H1 (cell line): ENCODE measurements around the gene IFNGR1. TPM values are rescaled to one million over a fixed set of nuclear protein-coding genes. Genes with fewer than 3 reads are reported as not detected.

Experiments used
- CTCF ChIA-PET: fragments of 300-600 bp; sonication (Branson Sonifier 250); formaldehyde crosslinking; loops from one replicate; lab custom pipeline; 2021; ENCODE audit not compliant: partially characterized antibody; lab: Charles Lee
- POLR2A ChIA-PET: fragments of 300-600 bp; sonication (Branson Sonifier 250); formaldehyde crosslinking; loops from one replicate; lab custom pipeline; 2021; ENCODE audit warnings: inconsistent platforms; ENCODE audit not compliant: partially characterized antibody; lab: Charles Lee
- DNase-seq, 2 experiments: peaks; one replicate each; pipeline versions ENCODE4 v3.0.0 to v3.0.0-alpha.2; 2010 to 2022; ENCODE audit warnings: low spot score in 2 of 2, low read depth in 1 of 2, mixed read lengths in 1 of 2
- FAIRE-seq: peaks from 2 replicates; lab custom pipeline; 2011; peaks lifted over from hg19 to GRCh38; lab: Jason Lieb, UNC
- H2AFZ ChIP-seq: 2 replicates; pipeline ENCODE4 v1.8.1; 2012; ENCODE audit warnings: low read length, inconsistent platforms
- H2AK5ac ChIP-seq: 2 replicates; pipeline ENCODE4 v1.6.1; 2013; ENCODE audit warnings: low read depth, low read length
- H2BK120ac ChIP-seq: replicated peaks from 2 replicates; pipeline ENCODE3; 2013; ENCODE audit warnings: low read depth, low read length, inconsistent platforms
- H2BK12ac ChIP-seq: 2 replicates; pipeline ENCODE4 v1.6.1; 2013; ENCODE audit warnings: low read depth, low read length
- H2BK15ac ChIP-seq: 2 replicates; pipeline ENCODE4 v1.6.1; 2013; ENCODE audit warnings: low read length
- H2BK20ac ChIP-seq: 2 replicates; pipeline ENCODE4 v1.6.1; 2013; ENCODE audit warnings: low read length
- H2BK5ac ChIP-seq: 2 replicates; pipeline ENCODE4 v1.6.1; 2013; ENCODE audit warnings: low read depth, low read length
- H3K14ac ChIP-seq: 2 replicates; pipeline ENCODE4 v1.6.1; 2013; ENCODE audit warnings: inconsistent platforms; ENCODE audit not compliant: insufficient read length
- H3K18ac ChIP-seq: 2 replicates; pipeline ENCODE4 v1.6.1; 2013; ENCODE audit warnings: low read length; ENCODE audit errors: extremely low read depth
- H3K23ac ChIP-seq: 2 replicates; pipeline ENCODE4 v1.6.1; 2013; ENCODE audit warnings: inconsistent platforms; ENCODE audit not compliant: insufficient read length
- H3K23me2 ChIP-seq: 2 replicates; pipeline ENCODE4 v1.6.1; 2013; ENCODE audit warnings: low read depth, low read length
- H3K27ac ChIP-seq: 2 replicates; pipeline ENCODE4 v1.6.1; 2011; ENCODE audit warnings: low read depth, low read length, inconsistent platforms
- H3K27me3 ChIP-seq, 4 experiments: replicated peaks in 1 of 4; 1 replicate in 1 of 4; 2 replicates in 3 of 4; pipeline versions ENCODE4 v1.6.1 to v1.8.1; 2011 to 2013; ENCODE audit warnings: low read length in 3 of 4, mild to moderate bottlenecking in 3 of 4, inconsistent platforms in 2 of 4, mixed read lengths in 2 of 4, moderate library complexity in 1 of 4; ENCODE audit not compliant: control insufficient read depth in 3 of 4, insufficient read depth in 3 of 4; ENCODE audit errors: extremely low read depth in 1 of 4
- H3K36me3 ChIP-seq, 4 experiments: 2 replicates each; pipeline versions ENCODE4 v1.6.1 to v1.8.1; 2011 to 2013; ENCODE audit warnings: mild to moderate bottlenecking in 4 of 4, low read length in 3 of 4, moderate library complexity in 2 of 4, control low read depth in 1 of 4, inconsistent platforms in 1 of 4; ENCODE audit not compliant: insufficient read depth in 4 of 4, control insufficient read depth in 2 of 4
- H3K4ac ChIP-seq: replicated peaks from 2 replicates; pipeline ENCODE3; 2013; ENCODE audit warnings: low read length, low read depth, mixed read lengths, inconsistent platforms; ENCODE audit not compliant: insufficient read length
- H3K4me1 ChIP-seq, 4 experiments: replicated peaks in 1 of 4; 1 replicate in 1 of 4; 2 replicates in 3 of 4; pipeline versions ENCODE4 v1.6.1 to v1.8.1; 2011 to 2013; ENCODE audit warnings: low read length in 3 of 4, inconsistent platforms in 2 of 4, mixed read lengths in 1 of 4; ENCODE audit not compliant: insufficient read depth in 4 of 4, control insufficient read depth in 3 of 4
- H3K4me2 ChIP-seq, 2 experiments: 2 replicates each; pipeline versions ENCODE4 v1.6.1 to v1.8.1; 2011 to 2013; ENCODE audit warnings: low read depth in 2 of 2, low read length in 2 of 2, control low read depth in 1 of 2, inconsistent platforms in 1 of 2, mild to moderate bottlenecking in 1 of 2; ENCODE audit not compliant: insufficient read depth in 1 of 2
- H3K4me3 ChIP-seq, 4 experiments: fragments of 200-600, 300-600 bp in 1 of 4; sonication (generic), shearing (Covaris generic), sonication (Bioruptor Twin) in 1 of 4; 2 replicates each; pipeline versions ENCODE4 v1.5.1 to v1.8.1; 2011 to 2016; ENCODE audit warnings: low read length in 4 of 4, low read depth in 3 of 4, control low read depth in 2 of 4, inconsistent platforms in 2 of 4, mild to moderate bottlenecking in 2 of 4, mixed read lengths in 1 of 4, moderate library complexity in 1 of 4; ENCODE audit not compliant: insufficient read depth in 2 of 4; ENCODE audit errors: extremely low read depth in 1 of 4
- H3K56ac ChIP-seq: replicated peaks from 2 replicates; pipeline ENCODE3; 2013; ENCODE audit warnings: low read depth, mild to moderate bottlenecking, mixed read lengths, low read length, inconsistent platforms; ENCODE audit not compliant: insufficient read length
- H3K79me1 ChIP-seq: 2 replicates; pipeline ENCODE4 v1.6.1; 2013; ENCODE audit warnings: low read depth, low read length, control low read depth
- H3K79me2 ChIP-seq, 2 experiments: 2 replicates each; pipeline versions ENCODE4 v1.6.1 to v1.8.1; 2012 to 2013; ENCODE audit warnings: low read length in 2 of 2, mild to moderate bottlenecking in 2 of 2, inconsistent platforms in 1 of 2; ENCODE audit not compliant: insufficient read depth in 2 of 2, control insufficient read depth in 1 of 2
- H3K9ac ChIP-seq, 4 experiments: replicated peaks in 1 of 4; 1 replicate in 1 of 4; 2 replicates in 3 of 4; pipeline versions ENCODE4 v1.6.1 to v1.8.1; 2011 to 2013; ENCODE audit warnings: low read depth in 3 of 4, low read length in 3 of 4, control low read depth in 2 of 4, mild to moderate bottlenecking in 2 of 4, moderate library complexity in 2 of 4, inconsistent platforms in 1 of 4; ENCODE audit errors: extremely low read depth in 1 of 4
- H3K9me3 ChIP-seq, 2 experiments: 2 replicates each; pipeline versions ENCODE4 v1.6.1 to v1.8.1; 2012 to 2013; ENCODE audit warnings: mild to moderate bottlenecking in 2 of 2, moderate library complexity in 2 of 2, control low read depth in 1 of 2, inconsistent platforms in 1 of 2, low read depth in 1 of 2, low read length in 1 of 2, mixed read lengths in 1 of 2; ENCODE audit not compliant: insufficient read depth in 2 of 2
- H4K20me1 ChIP-seq, 2 experiments: replicated peaks in 1 of 2; 2 replicates each; pipeline versions ENCODE3 to v1.8.1; 2011 to 2013; ENCODE audit warnings: inconsistent platforms in 2 of 2, low read length in 2 of 2, mild to moderate bottlenecking in 1 of 2; ENCODE audit not compliant: insufficient read depth in 2 of 2, control insufficient read depth in 1 of 2
- H4K5ac ChIP-seq: 2 replicates; pipeline ENCODE4 v1.6.1; 2013; ENCODE audit warnings: low read length, low read depth, mixed read lengths, inconsistent platforms; ENCODE audit not compliant: insufficient read length
- H4K8ac ChIP-seq: 2 replicates; pipeline ENCODE4 v1.8.0; 2013; ENCODE audit warnings: mild to moderate bottlenecking, moderate library complexity, low read length, inconsistent platforms; ENCODE audit not compliant: insufficient read depth; ENCODE audit errors: extremely low read depth
- H4K91ac ChIP-seq: replicated peaks from 2 replicates; pipeline ENCODE3; 2013; ENCODE audit warnings: low read length, mixed read lengths, inconsistent platforms; ENCODE audit not compliant: insufficient read length
- CREB1 ChIP-seq: IDR thresholded peaks from 2 replicates; pipeline ENCODE4 v1.6.1; 2012; ENCODE audit warnings: inconsistent platforms
- KDM1A ChIP-seq: fragments of 200-600, 300-600 bp; sonication (generic); IDR thresholded peaks from 2 replicates; pipeline ENCODE4 v1.7.1; 2016; ENCODE audit warnings: mild to moderate bottlenecking, low read length, borderline replicate concordance
- KDM4A ChIP-seq: IDR thresholded peaks from one replicate; pipeline ENCODE4 v1.7.1; 2012; ENCODE audit warnings: low read depth, mild to moderate bottlenecking, moderate library complexity, low read length, inconsistent platforms; ENCODE audit not compliant: severe bottlenecking
- NRF1 ChIP-seq: IDR thresholded peaks from 2 replicates; pipeline ENCODE4 v1.6.1; 2011; ENCODE audit warnings: mild to moderate bottlenecking, low read depth, low read length, improper control_type of control experiment
- POLR2A ChIP-seq, 2 experiments: IDR thresholded peaks; 1 replicate in 1 of 2; 2 replicates in 1 of 2; pipeline ENCODE4 v1.6.1; 2011; ENCODE audit warnings: low read depth in 2 of 2, low read length in 2 of 2, mild to moderate bottlenecking in 2 of 2; ENCODE audit errors: control extremely low read depth in 1 of 2
- POLR2AphosphoS5 ChIP-seq: IDR thresholded peaks from 2 replicates; pipeline ENCODE4 v1.6.1; 2011; ENCODE audit warnings: low read depth, low read length
- RAD21 ChIP-seq, 2 experiments: IDR thresholded peaks in 1 of 2; conservative IDR thresholded peaks in 1 of 2; 2 replicates each; pipeline ENCODE4 v1.6.1; 2011; ENCODE audit warnings: low read depth in 2 of 2, low read length in 2 of 2, improper control_type of control experiment in 1 of 2, inconsistent platforms in 1 of 2, mild to moderate bottlenecking in 1 of 2, moderate library complexity in 1 of 2
- SP1 ChIP-seq: IDR thresholded peaks from 2 replicates; pipeline ENCODE4 v1.6.1; 2011; ENCODE audit warnings: low read depth, low read length
- TCF12 ChIP-seq: IDR thresholded peaks from 2 replicates; pipeline ENCODE4 v1.6.1; 2011; ENCODE audit warnings: low read depth, mild to moderate bottlenecking, low read length
- WGBS, 2 experiments: shearing (Covaris generic) in 1 of 2; methylation state at CpG; one replicate each; pipeline versions ENCODE4 v1.1.6 to v1.1.7; 2013 to 2015; ENCODE audit warnings: low lambda C conversion rate in 2 of 2, mixed read lengths in 2 of 2, inconsistent platforms in 1 of 2, low coverage in 1 of 2, missing lambda C conversion rate in 1 of 2; ENCODE audit not compliant: insufficient replicate concordance in 2 of 2, insufficient coverage in 1 of 2, insufficient read length in 1 of 2; ENCODE audit errors: extremely low coverage in 1 of 2, missing lambda C conversion rate in 1 of 2; 5-methylcytosine and 5-hydroxymethylcytosine counted together
- long read RNA-seq, 2 experiments: library from RNA in 1 of 2; library from capped mRNA in 1 of 2; stranded (forward); transcript quantifications; one replicate each; pipeline ENCODE4 v2.0.0, GENCODE V29; 2021; ENCODE audit warnings: inconsistent platforms in 1 of 2
- polyA minus RNA-seq, 3 experiments: library from RNA; depleted of rRNA, polyadenylated mRNA; stranded (reverse); fragments of >200 nt; gene quantifications; 1 replicate in 2 of 3; 2 replicates in 1 of 3; pipeline ENCODE4 v1.2.3, GENCODE V29; 2011
- polyA plus RNA-seq, 7 experiments: library from polyadenylated mRNA; depleted of rRNA in 3 of 7; stranded (reverse) in 5 of 7; unstranded in 2 of 7; fragments of >200 nt in 5 of 7; fragments of 200-250 nt in 2 of 7; gene quantifications; 1 replicate in 5 of 7; 2 replicates in 1 of 7; 4 replicates in 1 of 7; pipeline versions ENCODE4 v1.2.1 to v1.2.3, GENCODE V29; 2011 to 2013; ENCODE audit warnings: missing spikeins in 2 of 7, mixed read lengths in 2 of 7
- total RNA-seq: library from RNA; stranded (reverse); fragmentation: NEBNext Ultra II Directional; extraction: Animal tissue kit (Norgen Biotek cat#: 25700); gene quantifications from 2 replicates; pipeline ENCODE4 v1.2.1, GENCODE V29; 2021

Gene IFNGR1
- total RNA-seq, result 20.9 and 21.9 TPM in 2 replicates
- polyA plus RNA-seq (2011; rRNA removed), result 6.6 and 9.7 TPM in 2 replicates
- 13.2 TPM for polyA plus RNA-seq (2011; cell fraction: cytosol; rRNA removed)
- polyA plus RNA-seq (2011; cell fraction: nucleus; rRNA removed), result 18.1 TPM
- polyA plus RNA-seq (2012, experiment 1 of 2), result 18.8 to 22.2 TPM (median 20.2 TPM) in 4 replicates
- polyA plus RNA-seq (2012, experiment 2 of 2), result 2.7 TPM
- polyA plus RNA-seq (2013, experiment 1 of 2), result 29.2 TPM
- 34.3 TPM for polyA plus RNA-seq (2013, experiment 2 of 2)
- 9.6 and 15.1 TPM in 2 replicates for polyA minus RNA-seq (2011; rRNA and poly(A)+ RNA removed)
- polyA minus RNA-seq (2011; cell fraction: cytosol; rRNA and poly(A)+ RNA removed), result 11.4 TPM
- 21.1 TPM for polyA minus RNA-seq (2011; cell fraction: nucleus; rRNA and poly(A)+ RNA removed)
- long read RNA-seq, experiment 1, transcript IFNGR1-201 (7 exons, 2,139 nt), result major isoform, 8 of 21 reads
- long read RNA-seq, experiment 1, partial matches to known transcripts, result 12 of 21 reads
- long read RNA-seq, experiment 1, other reads (novel, unspliced or antisense), result 1 of 21 reads
- long read RNA-seq, experiment 2, transcript IFNGR1-201 (7 exons, 2,139 nt), result major isoform, 30 of 41 reads
- long read RNA-seq, experiment 2, partial matches to known transcripts, result 4 of 41 reads
- long read RNA-seq, experiment 2, other reads (novel, unspliced or antisense), result 7 of 41 reads

DNA sequence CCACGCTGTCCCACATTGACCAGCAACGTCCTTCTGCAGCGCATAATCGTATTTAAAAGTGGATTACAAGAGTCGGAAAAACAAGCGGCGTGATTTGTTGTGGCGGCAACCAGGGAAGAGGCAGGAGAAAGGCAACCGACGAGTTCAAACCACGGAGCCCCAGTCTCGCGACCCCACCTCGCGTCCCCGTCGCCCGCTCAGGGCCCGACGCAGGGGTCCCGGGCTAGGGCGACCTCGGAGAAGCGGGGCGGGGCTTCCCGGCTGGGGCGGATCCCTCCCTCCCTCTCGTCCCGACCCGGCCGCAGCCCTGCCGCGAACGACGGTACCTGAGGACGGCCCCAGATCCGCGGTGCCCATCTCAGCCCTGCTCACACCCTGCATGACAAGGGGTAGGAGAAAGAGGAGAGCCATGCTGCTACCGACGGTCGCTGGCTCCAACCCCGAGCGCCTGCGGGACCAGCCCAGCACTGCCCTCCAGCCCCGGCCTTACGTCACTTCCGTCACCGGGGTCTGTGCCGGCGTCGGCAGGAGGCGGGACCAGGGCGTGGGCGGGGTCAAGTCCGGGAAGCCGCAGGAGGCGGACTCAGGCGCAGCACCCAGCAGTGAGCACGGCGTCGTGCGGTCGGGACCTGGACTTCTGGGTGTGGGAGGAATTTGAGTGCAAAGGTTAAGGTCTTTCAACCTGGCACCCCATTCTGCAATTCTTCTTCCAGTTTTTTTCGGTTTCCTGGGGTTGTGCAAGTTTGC, at the start of gene IFNGR1:
Gene IFNGR1 (minus strand): TSS at position 469 of the 747 bp plus-strand sequence. CDS start 58 bp downstream, at position 411.
- DNase-seq, result peak; percentile 70 to 97
- Histone ChIP-seq H2AFZ (peak within 1 kb of the TSS; percentile 94), H3K4me3 (peak within 1 kb of the TSS; percentile 81 to 91 (median 87)), H3K56ac (peak within 1 kb of the TSS; percentile 34), H3K4me1 (peaks cover 5 to 9% (median 7%) of the 10 kb centered on the region in 4 experiments; a peak in 6 of 7 replicates), H2AK5ac (no peak within 1 kb of the TSS), H2BK20ac (0 out of 2 replicates have a peak within 1 kb of the TSS, but pooled peaks have one; percentile 34), H3K23me2 (0 out of 2 replicates have a peak, but pooled peaks cover 3% of the 10 kb centered on the region), H3K79me1 (peaks cover 14% of the 10 kb centered on the region), H3K23ac (no peak within 1 kb of the TSS), H2BK120ac (no peak within 1 kb of the TSS), H2BK12ac (no peak within 1 kb of the TSS; the same call in 1 of the 2 replicates), H3K9ac (peak within 1 kb of the TSS; percentile 80 to 92 (median 82)), H3K9me3 (no peaks in the 10 kb centered on the region), H2BK15ac (no peak within 1 kb of the TSS), H4K20me1 (peaks cover 2 to 7% of the 10 kb centered on the region in 2 experiments), H3K4ac (peak within 1 kb of the TSS; percentile 19), H3K14ac (no peak within 1 kb of the TSS), H3K27me3 (no peaks in the 10 kb centered on the region), H3K27ac (peak within 1 kb of the TSS; percentile 80; the same call in 1 of the 2 replicates), H3K4me2 (peak within 1 kb of the TSS; percentile 83 to 99), H3K36me3 (no peaks in the 10 kb centered on the region), H3K79me2 (peaks cover 16 to 48% of the 10 kb centered on the region in 2 experiments), H2BK5ac (peak within 1 kb of the TSS; percentile 95), H4K5ac (peak within 1 kb of the TSS; percentile 97), H3K18ac (peak within 1 kb of the TSS; percentile 94), H4K91ac (no peak within 1 kb of the TSS), H4K8ac (peak within 1 kb of the TSS; percentile 92; the same call in 1 of the 2 replicates)
- WGBS, 2 experiments, result 5% methylated on average over 34 of the region's 64 CpGs; no CpG with 5 or more reads in 1 of the 2 experiments
- POLR2A ChIA-PET, result no interaction called here
- FAIRE-seq, result no peak
- CTCF ChIA-PET, result interaction anchor here (1.3 kb wide), 1 partner anchor 371 kb away, joined by 3 read pairs; no protein-coding TSS in a partner anchor
- peak; percentile 90 for TF ChIP-seq CREB1
- peak; percentile 74 to 85; a peak in 2 of 3 replicates for TF ChIP-seq POLR2A (IDR thresholded peaks at IDR 0.05; ENCODE audit: control extremely low read depth in 1 of 2, low read depth in 2 of 2, low read length in 2 of 2)
- no peak for TF ChIP-seq SP1
- no peak for TF ChIP-seq TCF12
- peak; percentile 85 for TF ChIP-seq POLR2AphosphoS5
- no peak for TF ChIP-seq NRF1
- no peak for TF ChIP-seq RAD21 (IDR thresholded peaks at IDR 0.05 in 1 of 2, conservative IDR thresholded peaks at IDR 0.05 in 1 of 2; ENCODE audit: low read depth in 2 of 2, low read length in 2 of 2)
- no peak for TF ChIP-seq KDM1A
- peak; percentile 94 for TF ChIP-seq KDM4A
